Measurements from ENCODE around the gene CBFA2T2.

Gene CBFA2T2

GRCh38 chr20:33656010-33656782 is 166.3 kb downstream of the CBFA2T2 start:
- no peak for DNase-seq

DNA sequence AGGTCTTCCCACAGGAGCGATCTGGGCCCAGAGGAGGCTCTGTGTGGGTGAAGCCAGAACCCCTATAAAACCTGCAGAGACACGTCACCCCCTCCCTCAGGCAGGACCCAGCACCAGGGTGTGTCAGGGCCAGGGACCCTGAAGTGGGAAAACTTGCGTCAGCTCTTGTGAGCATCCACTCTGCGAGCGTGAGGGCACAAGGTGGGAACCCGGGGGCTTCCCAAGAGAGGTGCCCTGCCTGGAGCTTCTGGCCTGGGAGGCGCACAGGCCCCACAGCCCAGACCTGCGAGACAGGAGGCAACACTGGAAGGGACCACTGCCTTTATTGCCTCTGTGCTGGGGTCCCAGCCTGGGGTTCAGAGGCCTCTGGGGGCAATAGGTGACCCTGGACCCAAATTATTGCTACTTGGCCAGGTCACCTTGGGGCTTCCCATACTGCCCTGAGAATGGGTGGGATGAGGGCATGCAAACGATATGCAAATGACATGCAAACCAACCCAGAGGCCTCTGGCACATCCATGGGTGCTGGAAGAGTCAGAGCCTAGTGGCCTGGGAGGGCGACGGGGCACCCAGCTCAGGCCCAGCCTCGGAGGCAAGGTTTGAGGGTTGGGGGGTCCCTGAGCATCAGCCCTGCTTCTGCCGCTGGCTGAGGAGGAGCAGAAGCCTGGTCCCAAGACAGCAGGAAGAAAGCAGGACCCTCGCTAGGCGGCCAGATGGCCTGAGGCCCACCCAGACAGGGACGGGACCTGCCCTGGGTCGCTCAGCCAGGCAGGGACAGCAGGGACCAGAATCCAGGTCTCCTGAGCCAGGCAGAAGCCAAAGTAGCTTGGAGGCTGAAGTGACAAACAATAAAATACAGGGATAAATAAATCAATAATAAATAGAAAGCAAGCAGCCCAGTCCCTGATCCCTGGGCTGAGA is 167.1 kb downstream of the CBFA2T2 start:
- DNase-seq, result no peak

DNA sequence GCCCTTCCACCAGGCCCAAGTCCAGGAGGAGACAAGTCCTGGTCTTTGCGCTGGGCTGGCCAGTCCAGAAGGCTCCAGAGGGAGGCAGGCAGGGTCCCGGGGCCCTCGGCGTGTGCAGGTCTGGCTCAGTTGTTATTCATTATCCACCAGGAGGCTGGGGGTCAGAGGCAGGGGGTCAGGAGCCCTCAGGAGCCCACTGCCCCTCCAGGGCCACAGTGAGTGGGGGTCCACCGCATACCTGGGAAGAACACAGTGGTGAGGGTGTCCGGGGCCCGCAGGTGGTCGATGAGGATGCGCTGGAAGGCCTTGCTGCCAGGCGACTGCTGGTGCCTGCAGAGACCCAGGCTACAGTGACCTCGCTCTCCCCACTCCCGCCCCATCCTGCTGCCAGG is 167.8 kb downstream of the CBFA2T2 start:
- DNase-seq, result no peak

GRCh38 chr20:33658510-33658909 is 168.6 kb downstream of the CBFA2T2 start:
- no peak for DNase-seq

DNA sequence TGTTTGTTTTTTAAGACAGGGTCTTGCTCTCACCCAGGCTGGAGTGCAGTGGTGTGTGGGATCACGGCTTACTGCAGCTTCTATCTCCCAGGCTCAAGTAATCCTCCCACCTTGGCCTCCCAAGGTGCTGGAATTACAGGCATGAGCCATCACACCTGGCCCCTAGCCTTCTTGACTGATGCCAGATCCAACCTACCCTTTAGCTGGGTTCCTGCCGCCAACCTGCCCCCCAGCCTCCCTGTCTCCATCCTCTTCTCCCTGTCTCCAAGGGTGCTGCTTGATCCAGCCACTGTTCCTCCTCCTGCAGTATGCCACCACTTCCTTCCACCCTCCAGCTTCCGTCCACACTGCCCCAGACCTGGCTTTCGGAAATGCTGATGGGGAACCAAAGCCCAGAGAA is 169.0 kb downstream of the CBFA2T2 start:
- DNase-seq, result no peak

- DNase-seq, result no peak
Observed at GRCh38 chr20:33659341-33660034, 169.6 kb downstream of the CBFA2T2 start.

GRCh38 chr20:33660035-33660684 is 170.3 kb downstream of the CBFA2T2 start:
- no peak for DNase-seq

GRCh38 chr20:33660685-33661058 is 170.8 kb downstream of the CBFA2T2 start:
- no peak for DNase-seq

DNA sequence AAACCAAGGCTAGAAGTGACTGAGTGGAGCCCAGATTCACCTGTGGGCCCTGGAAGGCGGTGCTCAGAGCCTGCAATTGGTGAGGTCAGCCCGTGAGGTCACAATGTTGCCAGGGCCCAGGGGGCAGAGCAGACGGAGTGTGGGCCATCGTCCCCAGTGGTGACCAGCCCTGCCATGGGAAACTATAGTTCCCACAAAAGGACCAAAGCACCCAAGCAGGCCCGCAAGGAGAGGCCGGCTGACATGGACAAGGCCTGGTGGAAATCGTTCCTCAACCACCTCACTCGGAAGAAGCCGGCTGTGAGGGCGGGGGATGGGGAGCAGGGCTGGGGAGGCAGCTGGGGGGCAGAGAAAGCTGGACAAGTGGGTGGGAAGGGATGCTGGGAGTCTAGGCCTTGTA is 172.3 kb downstream of the CBFA2T2 start, which contains the start of gene C20orf144:
C20orf144 (plus strand) TSS at position 156 of the 400 bp plus-strand sequence; CDS start at position 175, 19 bp downstream.
- DNase-seq, result no peak

GRCh38 chr20:33663161-33664084 is 173.5 kb downstream of the CBFA2T2 start:
- peak; percentile 81 to 87 for DNase-seq

GRCh38 chr20:33664085-33664761 is 174.3 kb downstream of the CBFA2T2 start:
- DNase-seq, result no peak

DNA sequence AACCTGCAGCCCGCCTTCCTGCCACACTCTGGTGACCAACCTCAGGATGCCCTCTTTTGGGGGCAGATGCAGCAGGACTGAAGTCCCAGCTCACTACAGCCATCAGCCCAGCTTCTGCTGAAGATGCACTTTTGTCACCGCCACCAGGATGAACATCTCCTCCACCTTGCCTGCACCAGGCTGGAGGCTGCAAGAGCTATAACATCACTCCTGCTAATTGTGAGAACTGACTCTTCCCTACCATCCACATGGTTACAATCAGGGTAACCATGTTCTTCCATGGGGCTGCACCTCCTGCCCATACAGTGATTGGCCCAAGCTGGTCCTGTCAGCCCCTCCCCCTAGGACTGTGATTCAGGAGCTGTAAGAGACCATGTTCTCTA is 174.9 kb downstream of the CBFA2T2 start:
- no peak for DNase-seq

DNA sequence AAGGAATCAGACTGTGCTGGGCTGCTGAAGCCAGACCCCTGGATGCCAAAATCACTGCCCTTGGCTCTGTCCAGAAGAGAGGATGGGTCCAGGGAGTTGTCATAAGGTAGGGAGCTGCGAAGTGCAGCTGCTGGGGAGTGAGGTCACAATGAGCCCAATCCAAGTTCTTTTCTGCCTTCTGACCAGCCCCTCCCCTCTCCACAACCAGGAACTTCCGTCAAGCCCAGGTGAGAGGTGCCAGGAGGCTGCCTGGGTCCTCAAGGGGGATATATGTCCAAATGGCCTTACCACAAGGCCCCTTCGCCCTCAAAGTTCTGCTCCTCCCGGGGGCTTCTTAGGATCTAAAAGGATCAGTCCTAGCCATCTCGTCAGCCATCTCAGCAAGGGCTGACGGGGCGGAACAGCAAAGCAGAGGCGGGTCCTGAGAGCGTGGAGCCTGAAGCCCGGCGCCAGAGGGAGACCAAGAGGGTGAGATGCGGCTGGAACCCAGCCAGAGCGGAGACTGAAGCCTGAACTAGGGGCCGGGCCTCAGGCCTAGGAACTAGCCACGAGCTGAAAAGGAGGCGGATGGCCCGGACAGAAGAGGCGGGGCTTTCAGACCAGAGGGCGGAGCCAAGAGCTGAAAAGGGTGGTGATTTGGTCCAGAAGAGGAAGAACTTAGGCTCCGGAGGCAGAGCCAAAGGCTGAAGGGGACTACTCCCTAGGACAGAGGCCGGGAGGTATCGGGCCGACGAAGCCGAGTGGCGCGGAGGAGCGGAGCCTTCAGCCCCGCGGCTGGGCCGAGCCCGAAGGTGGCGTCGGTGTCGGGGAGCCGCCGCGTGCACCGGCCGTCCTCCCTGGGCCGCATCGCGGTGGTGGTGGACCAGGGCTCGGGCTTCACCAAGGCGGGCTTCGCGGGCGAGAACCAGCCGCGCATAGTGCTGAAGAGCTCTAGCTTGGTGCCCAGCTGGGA is 176.7 kb downstream of the CBFA2T2 start, which contains the start of gene ACTL10:
ACTL10 (plus strand) TSS at position 651 of the 952 bp plus-strand sequence. CDS start 555 bp downstream, outside the sequence.
- DNase-seq, result peak; percentile 91 to 92

- DNase-seq, result peak; percentile 28 to 54
Observed at GRCh38 chr20:33667245-33667675, 177.4 kb downstream of the CBFA2T2 start.

DNA sequence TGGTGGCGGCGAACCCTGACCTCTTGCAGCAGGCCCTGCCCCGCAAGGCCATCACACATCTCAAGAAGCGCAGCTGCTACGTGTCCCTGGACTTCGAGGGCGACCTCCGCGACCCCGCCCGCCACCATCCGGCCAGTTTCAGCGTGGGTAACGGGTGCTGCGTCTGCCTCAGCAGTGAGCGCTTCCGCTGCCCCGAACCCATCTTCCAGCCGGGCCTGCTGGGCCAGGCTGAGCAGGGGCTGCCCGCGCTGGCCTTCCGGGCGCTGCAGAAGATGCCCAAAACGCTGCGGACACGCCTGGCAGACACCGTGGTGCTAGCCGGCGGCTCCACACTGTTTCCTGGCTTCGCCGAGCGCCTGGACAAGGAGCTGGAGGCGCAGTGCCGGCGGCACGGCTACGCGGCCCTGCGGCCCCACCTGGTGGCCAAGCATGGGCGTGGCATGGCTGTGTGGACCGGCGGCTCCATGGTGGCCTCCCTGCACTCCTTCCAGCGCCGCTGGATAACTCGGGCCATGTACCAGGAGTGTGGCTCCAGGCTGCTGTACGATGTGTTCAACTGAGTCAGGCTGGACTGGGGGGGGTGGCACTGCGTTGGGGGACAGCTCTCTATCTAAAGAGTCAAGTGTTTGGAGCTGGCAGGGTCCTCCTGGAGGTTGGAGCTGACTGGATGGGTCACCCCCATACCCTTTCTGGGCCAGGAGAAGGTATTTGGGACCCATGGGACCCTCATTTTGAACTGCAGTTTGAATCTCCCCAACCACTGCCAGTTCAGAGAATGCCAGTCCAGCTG is 178.0 kb downstream of the CBFA2T2 start:
- DNase-seq, result peak; percentile 76 to 82

DNA sequence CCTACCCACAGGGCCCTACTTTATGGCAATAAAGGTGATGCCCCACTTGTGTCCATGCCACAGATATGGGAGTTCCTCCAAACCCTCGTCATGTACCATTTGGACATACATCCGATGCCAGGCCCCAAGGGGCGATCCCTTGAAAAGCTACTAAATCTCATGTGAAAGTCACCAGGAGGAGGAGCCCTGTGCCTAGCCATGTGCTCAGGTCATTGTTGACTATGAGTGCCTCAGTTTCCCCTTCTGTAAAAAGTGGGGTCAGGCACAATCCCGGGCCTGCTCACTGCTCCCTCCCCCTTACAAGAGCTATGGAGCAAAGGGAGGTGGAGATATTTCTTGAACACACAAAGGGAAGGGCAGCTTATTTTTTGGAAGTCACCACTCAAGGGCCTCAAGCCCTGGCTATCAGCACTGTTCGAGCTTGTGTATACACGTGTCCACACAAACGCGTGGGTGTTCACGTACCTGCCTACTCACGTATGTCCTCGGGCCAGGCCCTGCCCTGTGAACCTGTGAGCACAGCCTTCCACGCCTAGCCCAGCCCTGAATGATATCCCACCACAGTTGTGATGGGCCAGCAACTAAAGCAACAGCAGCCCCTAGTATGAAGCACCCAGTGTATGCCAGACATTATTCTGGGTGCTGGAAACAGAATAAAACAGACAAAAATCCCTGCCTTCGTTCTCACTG is 178.7 kb downstream of the CBFA2T2 start:
- DNase-seq, result no peak

GRCh38 chr20:33669224-33669623 is 179.3 kb downstream of the CBFA2T2 start:
- no peak for DNase-seq

All from CD4-positive, alpha-beta T cell treated with Interferon alpha-2 for 1 hour (primary cell).